Measurements from ENCODE around the gene CAMSAP1.

The CAMSAP1 gene

GRCh38 chr9:135825435-135826187 is 81.7 kb downstream of the CAMSAP1 start:
- no peak for DNase-seq
- no peak overlapping the region for H3K4me3 Mint-ChIP-seq
- H3K4me1 Mint-ChIP-seq = no peaks in the 10 kb centered on the region
- peaks cover 77% of the 10 kb centered on the region for H3K36me3 Mint-ChIP-seq (ENCODE audit: low read depth)
- TF ChIP-seq CTCF (IDR thresholded peaks at IDR 0.05) = no peak
- no peaks in the 10 kb centered on the region for H3K27me3 Mint-ChIP-seq (ENCODE audit: low read depth, poor library complexity)
- peaks cover 24% of the 10 kb centered on the region for H3K9me3 Mint-ChIP-seq
- no peak overlapping the region for H3K27ac Mint-ChIP-seq

GRCh38 chr9:135823036-135823435 is 84.3 kb downstream of the CAMSAP1 start:
- no peaks in the 10 kb centered on the region for H3K27me3 Mint-ChIP-seq (ENCODE audit: low read depth, poor library complexity)
- H3K4me3 Mint-ChIP-seq = no peak overlapping the region
- H3K27ac Mint-ChIP-seq = peak overlapping the region; percentile 18
- no peaks in the 10 kb centered on the region for H3K4me1 Mint-ChIP-seq
- no peak for DNase-seq
- TF ChIP-seq CTCF (IDR thresholded peaks at IDR 0.05) = no peak
- peaks cover 1% of the 10 kb centered on the region for H3K9me3 Mint-ChIP-seq
- H3K36me3 Mint-ChIP-seq (ENCODE audit: low read depth) = peaks cover 66% of the 10 kb centered on the region

- Mint-ChIP-seq H3K27ac (no peak overlapping the region), H3K9me3 (no peaks in the 10 kb centered on the region), H3K4me1 (no peaks in the 10 kb centered on the region), H3K36me3 (ENCODE audit: low read depth) (peaks cover 60% of the 10 kb centered on the region), H3K4me3 (no peak overlapping the region), H3K27me3 (ENCODE audit: low read depth, poor library complexity) (no peaks in the 10 kb centered on the region)
- TF ChIP-seq CTCF (IDR thresholded peaks at IDR 0.05) = no peak
- no peak for DNase-seq
Measured at GRCh38 chr9:135822374-135822755, 85.0 kb downstream of the CAMSAP1 start.

GRCh38 chr9:135821733-135822373 is 85.5 kb downstream of the CAMSAP1 start:
- peaks cover 58% of the 10 kb centered on the region for H3K36me3 Mint-ChIP-seq (ENCODE audit: low read depth)
- no peak overlapping the region for H3K4me3 Mint-ChIP-seq
- H3K4me1 Mint-ChIP-seq = peaks cover 3% of the 10 kb centered on the region
- no peak for TF ChIP-seq CTCF (IDR thresholded peaks at IDR 0.05)
- no peak for DNase-seq
- H3K9me3 Mint-ChIP-seq = no peaks in the 10 kb centered on the region
- H3K27ac Mint-ChIP-seq = peak overlapping the region; percentile 32
- no peaks in the 10 kb centered on the region for H3K27me3 Mint-ChIP-seq (ENCODE audit: low read depth, poor library complexity)

GRCh38 chr9:135821116-135821515 is 86.2 kb downstream of the CAMSAP1 start:
- peaks cover 10% of the 10 kb centered on the region for H3K4me1 Mint-ChIP-seq
- no peak overlapping the region for H3K4me3 Mint-ChIP-seq
- H3K27ac Mint-ChIP-seq = no peak overlapping the region
- no peaks in the 10 kb centered on the region for H3K9me3 Mint-ChIP-seq
- H3K27me3 Mint-ChIP-seq (ENCODE audit: low read depth, poor library complexity) = no peaks in the 10 kb centered on the region
- TF ChIP-seq CTCF (IDR thresholded peaks at IDR 0.05) = no peak
- H3K36me3 Mint-ChIP-seq (ENCODE audit: low read depth) = peaks cover 59% of the 10 kb centered on the region
- DNase-seq = no peak

GRCh38 chr9:135820661-135821060 is 86.7 kb downstream of the CAMSAP1 start:
- H3K36me3 Mint-ChIP-seq (ENCODE audit: low read depth) = peaks cover 64% of the 10 kb centered on the region
- TF ChIP-seq CTCF (IDR thresholded peaks at IDR 0.05) = no peak

More at GRCh38 chr9:135820661-135821060, 86.7 kb downstream of the CAMSAP1 start:
- no peak overlapping the region for H3K27ac Mint-ChIP-seq
- H3K9me3 Mint-ChIP-seq = no peaks in the 10 kb centered on the region
- no peaks in the 10 kb centered on the region for H3K27me3 Mint-ChIP-seq (ENCODE audit: low read depth, poor library complexity)
- H3K4me1 Mint-ChIP-seq = peaks cover 15% of the 10 kb centered on the region
- DNase-seq = no peak
- H3K4me3 Mint-ChIP-seq = no peak overlapping the region

All from nephron progenitor cell (in vitro differentiated cells).